Parathyroid adenoma (tissue), 2 donors: ENCODE data around the gene DEDD2.

Experiments used
- H2AFZ ChIP-seq: fragments of 300-600 bp; sonication (generic); one replicate; pipeline ENCODE4 v1.7.0; 2017; ENCODE audit warnings: antibody characterized with exemption, mild to moderate bottlenecking
- H3K27ac ChIP-seq: fragments of 300-600 bp; sonication (generic); one replicate; pipeline ENCODE4 v1.7.0; 2017
- H3K27me3 ChIP-seq: fragments of 300-600 bp; sonication (generic); one replicate; pipeline ENCODE4 v1.7.0; 2017; ENCODE audit warnings: low read length; ENCODE audit not compliant: control insufficient read depth, insufficient read depth
- H3K36me3 ChIP-seq: fragments of 300-600 bp; sonication (generic); one replicate; pipeline ENCODE4 v1.7.0; 2017; ENCODE audit warnings: low read length; ENCODE audit not compliant: control insufficient read depth, insufficient read depth
- H3K4me1 ChIP-seq: fragments of 300-600 bp; sonication (generic); one replicate; pipeline ENCODE4 v1.7.0; 2017; ENCODE audit warnings: control low read depth
- H3K4me2 ChIP-seq: fragments of 300-600 bp; sonication (generic); one replicate; pipeline ENCODE4 v1.7.0; 2017; ENCODE audit warnings: low read length
- H3K4me3 ChIP-seq: fragments of 300-600 bp; sonication (generic); one replicate; pipeline ENCODE4 v1.7.0; 2017; ENCODE audit warnings: low read depth, low read length
- H3K79me2 ChIP-seq: fragments of 300-600 bp; sonication (generic); one replicate; pipeline ENCODE4 v1.7.0; 2017; ENCODE audit warnings: control low read depth
- H3K9ac ChIP-seq: fragments of 300-600 bp; sonication (generic); one replicate; pipeline ENCODE4 v1.7.0; 2017; ENCODE audit warnings: mild to moderate bottlenecking
- H3K9me3 ChIP-seq: fragments of 300-600 bp; sonication (generic); one replicate; pipeline ENCODE4 v1.7.0; 2017; ENCODE audit warnings: low read length; ENCODE audit not compliant: control insufficient read depth
- CTCF ChIP-seq: fragments of 300-600 bp; sonication (generic); IDR thresholded peaks from one replicate; pipeline ENCODE4 v1.7.0; 2017; ENCODE audit warnings: antibody characterized with exemption, mild to moderate bottlenecking
- donor health status: primary hyperparathyroidism.

DEDD2 gene

GRCh38 chr19:42193706-42194105, 23.8 kb downstream of the DEDD2 start:
- no peak overlapping the region for H3K9ac ChIP-seq
- no peak overlapping the region for H3K4me3 ChIP-seq

GRCh38 chr19:42193294-42193693, 24.2 kb downstream of the DEDD2 start:
- Histone ChIP-seq H3K27ac (no peak overlapping the region), H3K9ac (no peak overlapping the region), H2AFZ (no peak overlapping the region), H3K9me3 (no peaks in the 10 kb centered on the region), H3K4me3 (no peak overlapping the region), H3K4me1 (no peaks in the 10 kb centered on the region), H3K4me2 (no peak overlapping the region), H3K79me2 (no peaks in the 10 kb centered on the region), H3K36me3 (no peaks in the 10 kb centered on the region), H3K27me3 (no peaks in the 10 kb centered on the region)
- TF ChIP-seq CTCF, result no peak

More at GRCh38 chr19:42193706-42194105, 23.8 kb downstream of the DEDD2 start:
- H3K27me3 ChIP-seq, result no peaks in the 10 kb centered on the region
- H3K27ac ChIP-seq, result no peak overlapping the region
- no peak overlapping the region for H2AFZ ChIP-seq
- H3K36me3 ChIP-seq, result no peaks in the 10 kb centered on the region
- TF ChIP-seq CTCF, result no peak
- H3K4me2 ChIP-seq, result no peak overlapping the region
- H3K9me3 ChIP-seq, result no peaks in the 10 kb centered on the region
- H3K79me2 ChIP-seq, result no peaks in the 10 kb centered on the region
- H3K4me1 ChIP-seq, result no peaks in the 10 kb centered on the region

- no peak overlapping the region for H2AFZ ChIP-seq
- no peak for TF ChIP-seq CTCF
- no peaks in the 10 kb centered on the region for H3K9me3 ChIP-seq
- H3K27ac ChIP-seq, result no peak overlapping the region
- no peak overlapping the region for H3K4me2 ChIP-seq
- H3K4me3 ChIP-seq, result no peak overlapping the region
- no peaks in the 10 kb centered on the region for H3K4me1 ChIP-seq
- H3K36me3 ChIP-seq, result no peaks in the 10 kb centered on the region
- no peaks in the 10 kb centered on the region for H3K27me3 ChIP-seq
- no peaks in the 10 kb centered on the region for H3K79me2 ChIP-seq
- H3K9ac ChIP-seq, result no peak overlapping the region
Observed at GRCh38 chr19:42191855-42192254, 25.6 kb downstream of the DEDD2 start.

GRCh38 chr19:42191330-42191729, 26.1 kb downstream of the DEDD2 start:
- Histone ChIP-seq H3K4me3 (no peak overlapping the region), H3K36me3 (no peaks in the 10 kb centered on the region), H3K4me2 (no peak overlapping the region), H2AFZ (no peak overlapping the region), H3K9me3 (no peaks in the 10 kb centered on the region), H3K9ac (no peak overlapping the region), H3K27ac (no peak overlapping the region), H3K79me2 (no peaks in the 10 kb centered on the region), H3K4me1 (no peaks in the 10 kb centered on the region), H3K27me3 (no peaks in the 10 kb centered on the region)
- TF ChIP-seq CTCF, result no peak

- H3K36me3 ChIP-seq, result no peaks in the 10 kb centered on the region
- no peak overlapping the region for H2AFZ ChIP-seq
- H3K27ac ChIP-seq, result no peak overlapping the region
- no peak for TF ChIP-seq CTCF
- no peak overlapping the region for H3K4me2 ChIP-seq
- H3K9me3 ChIP-seq, result no peaks in the 10 kb centered on the region
- no peaks in the 10 kb centered on the region for H3K79me2 ChIP-seq
- H3K9ac ChIP-seq, result no peak overlapping the region
- H3K27me3 ChIP-seq, result no peaks in the 10 kb centered on the region
- H3K4me1 ChIP-seq, result no peaks in the 10 kb centered on the region
- no peak overlapping the region for H3K4me3 ChIP-seq
Observed at GRCh38 chr19:42189133-42189532, 28.3 kb downstream of the DEDD2 start.
